Small intestine (tissue), 16 donors: ENCODE data around the gene UMPS. TPM values are rescaled to one million over a fixed set of nuclear protein-coding genes. Genes with fewer than 3 reads are reported as not detected.

Experiments used
- DNase-seq, 2 donors: peaks; one replicate each; pipeline versions ENCODE4 v3.0.0 to v3.0.0-alpha.2; 2013
- FAIRE-seq: peaks from 2 replicates; lab custom pipeline; 2012; peaks lifted over from hg19 to GRCh38; lab: Jason Lieb, UNC
- H3K27ac ChIP-seq, 3 donors: one replicate each; pipeline ENCODE4 v1.5.1; 2013; ENCODE audit warnings: low read length in 2 of 3, mild to moderate bottlenecking in 2 of 3, control low read depth in 1 of 3, inconsistent platforms in 1 of 3, low read depth in 1 of 3, moderate library complexity in 1 of 3
- H3K27me3 ChIP-seq, 3 donors: one replicate each; pipeline ENCODE4 v1.6.1; 2013; ENCODE audit warnings: low read length in 3 of 3, inconsistent platforms in 1 of 3; ENCODE audit not compliant: control insufficient read depth in 3 of 3, insufficient read depth in 3 of 3
- H3K36me3 ChIP-seq, 3 donors: one replicate each; pipeline ENCODE4 v1.6.1; 2013; ENCODE audit warnings: low read length in 3 of 3, inconsistent platforms in 1 of 3, low read depth in 1 of 3, mild to moderate bottlenecking in 1 of 3, moderate library complexity in 1 of 3; ENCODE audit not compliant: control insufficient read depth in 3 of 3, insufficient read depth in 2 of 3
- H3K4me1 ChIP-seq, 3 donors: one replicate each; pipeline ENCODE4 v1.6.1; 2013; ENCODE audit warnings: low read length in 2 of 3, inconsistent platforms in 1 of 3, low read depth in 1 of 3, mild to moderate bottlenecking in 1 of 3, moderate library complexity in 1 of 3; ENCODE audit not compliant: control insufficient read depth in 3 of 3, insufficient read depth in 2 of 3
- H3K4me3 ChIP-seq, 3 donors: one replicate each; pipeline ENCODE4 v1.5.1; 2013; ENCODE audit warnings: low read length in 3 of 3, control low read depth in 1 of 3, inconsistent platforms in 1 of 3, low read depth in 1 of 3, mild to moderate bottlenecking in 1 of 3, moderate library complexity in 1 of 3
- H3K9me3 ChIP-seq, 2 donors: one replicate each; pipeline ENCODE4 v1.6.1; 2013; ENCODE audit warnings: low read depth in 1 of 2, low read length in 1 of 2; ENCODE audit not compliant: control insufficient read depth in 2 of 2, insufficient read depth in 1 of 2
- WGBS, 3 donors: extraction: QIAGEN DNeasy Blood & Tissue Kit; methylation state at CpG; one replicate each; pipeline ENCODE4 v1.1.7; 2013; 5-methylcytosine and 5-hydroxymethylcytosine counted together
- long read RNA-seq, 10 donors: transcript quantifications; one replicate each; lab custom pipeline, GENCODE V29; 2026
- polyA plus RNA-seq, 4 donors: library from polyadenylated mRNA; stranded (reverse) in 3 of 4; unstranded in 1 of 4; fragments of 200-250 nt in 3 of 4; fragments of 120-200 nt in 1 of 4; gene quantifications; one replicate each; pipeline versions ENCODE4 v1.2.1 to v1.2.3, GENCODE V29; 2013
- donor health status: healthy with polysubstance abuse.
- donor health status: control.
- donor health status: control.
- donor health status: Bipolar disorder and iron deficiency.
- donor health status: healthy.

UMPS gene
- polyA plus RNA-seq, result 10 to 100 TPM; 12.1 to 33.3 (median 19.5) TPM
- long read RNA-seq, donor 1, result 0 reads
- long read RNA-seq, donor 2, full-length matches to known transcripts, result 3 of 3 reads
- long read RNA-seq, donor 2, partial matches to known transcripts, result 0 of 3 reads
- long read RNA-seq, donor 2, other reads (novel, unspliced or antisense), result 0 of 3 reads
- long read RNA-seq, donor 3, full-length matches to known transcripts, result 5 of 11 reads
- long read RNA-seq, donor 3, partial matches to known transcripts, result 6 of 11 reads
- long read RNA-seq, donor 3, other reads (novel, unspliced or antisense), result 0 of 11 reads
- long read RNA-seq, donor 4, result 0 reads
- long read RNA-seq, donor 5, full-length matches to known transcripts, result 2 of 8 reads
- long read RNA-seq, donor 5, partial matches to known transcripts, result 6 of 8 reads
- long read RNA-seq, donor 5, other reads (novel, unspliced or antisense), result 0 of 8 reads
- long read RNA-seq, donor 6, full-length matches to known transcripts, result 9 of 14 reads
- long read RNA-seq, donor 6, partial matches to known transcripts, result 5 of 14 reads
- long read RNA-seq, donor 6, other reads (novel, unspliced or antisense), result 0 of 14 reads
- long read RNA-seq, donor 7, result 0 reads
- long read RNA-seq, donor 8, result 0 reads
- long read RNA-seq, donor 9, full-length matches to known transcripts, result 2 of 2 reads
- long read RNA-seq, donor 9, partial matches to known transcripts, result 0 of 2 reads
- long read RNA-seq, donor 9, other reads (novel, unspliced or antisense), result 0 of 2 reads
- long read RNA-seq, donor 10, full-length matches to known transcripts, result 14 of 21 reads
- long read RNA-seq, donor 10, partial matches to known transcripts, result 7 of 21 reads
- long read RNA-seq, donor 10, other reads (novel, unspliced or antisense), result 0 of 21 reads

GRCh38 chr3:124730129-124730940 lies at the start of gene UMPS:
Gene UMPS, plus strand, starts transcription at chr3:124730452. Its CDS starts 20 bp downstream, at chr3:124730472.
- peak; percentile 92 to 96 for DNase-seq
- Histone ChIP-seq H3K9me3 (no peaks in the 10 kb centered on the region), H3K27ac (peak within 1 kb of the TSS; percentile 42 to 82 (median 78)), H3K4me3 (peak within 1 kb of the TSS; percentile 49 to 87 (median 62)), H3K27me3 (peaks cover 0 to 2% (median 0%) of the 10 kb centered on the region in 3 donors), H3K36me3 (peaks cover 0 to 5% (median 0%) of the 10 kb centered on the region in 3 donors), H3K4me1 (peaks cover 0 to 13% (median 0%) of the 10 kb centered on the region in 3 donors)
- FAIRE-seq, result no peak
- 0 to 1% (median 0%) methylated on average over 44 of the region's 44 CpGs for WGBS, 3 donors

- DNase-seq (no peak), FAIRE-seq (no peak)
- Histone ChIP-seq H3K4me1 (peaks cover 0 to 15% (median 0%) of the 10 kb centered on the region in 3 donors), H3K4me3 (no peak overlapping the region), H3K27ac (no peak overlapping the region), H3K27me3 (no peaks in the 10 kb centered on the region), H3K36me3 (peaks cover 1 to 43% (median 6%) of the 10 kb centered on the region in 3 donors), H3K9me3 (no peaks in the 10 kb centered on the region)
- 84 to 87% (median 85%) methylated on average over 4 of the region's 4 CpGs for WGBS, 3 donors
Observed at GRCh38 chr3:124680521-124680920, 49.7 kb upstream of the UMPS start.

GRCh38 chr3:124682263-124682662 lies 48.0 kb upstream of the UMPS start:
- no peak overlapping the region for H3K4me3 ChIP-seq
- DNase-seq (no peak), FAIRE-seq (no peak)
- H3K4me1 ChIP-seq, result peaks cover 0 to 25% (median 2%) of the 10 kb centered on the region in 3 donors
- H3K27me3 ChIP-seq, result no peaks in the 10 kb centered on the region
- no peaks in the 10 kb centered on the region for H3K9me3 ChIP-seq
- WGBS, 3 donors, result 83 to 94% (median 85%) methylated on average over 2 of the region's 2 CpGs
- peaks cover 0 to 29% (median 1%) of the 10 kb centered on the region in 3 donors for H3K36me3 ChIP-seq
- no peak overlapping the region for H3K27ac ChIP-seq

GRCh38 chr3:124684459-124684858 lies 45.8 kb upstream of the UMPS start:
- WGBS, 3 donors, result 62 to 73% (median 68%) methylated on average over 7 of the region's 7 CpGs
- Histone ChIP-seq H3K4me3 (no peak overlapping the region), H3K27ac (peak overlapping the region in 1 of 3 donors; percentile 18), H3K4me1 (peaks cover 0 to 36% (median 2%) of the 10 kb centered on the region in 3 donors), H3K27me3 (no peaks in the 10 kb centered on the region), H3K9me3 (no peaks in the 10 kb centered on the region), H3K36me3 (peaks cover 0 to 19% (median 0%) of the 10 kb centered on the region in 3 donors)
- DNase-seq (peak in 1 of 2 donors; percentile 67), FAIRE-seq (no peak)

GRCh38 chr3:124685067-124685466 lies 45.2 kb upstream of the UMPS start:
- Histone ChIP-seq H3K36me3 (peaks cover 0 to 15% (median 0%) of the 10 kb centered on the region in 3 donors), H3K27ac (peak overlapping the region in 1 of 3 donors; percentile 18), H3K4me3 (no peak overlapping the region), H3K27me3 (no peaks in the 10 kb centered on the region), H3K9me3 (no peaks in the 10 kb centered on the region), H3K4me1 (peaks cover 0 to 41% (median 4%) of the 10 kb centered on the region in 3 donors)
- WGBS, 3 donors, result 74 to 85% (median 78%) methylated on average over 5 of the region's 5 CpGs
- DNase-seq (no peak), FAIRE-seq (no peak)

- DNase-seq (peak in 1 of 2 donors; percentile 47), FAIRE-seq (no peak)
- H3K4me1 ChIP-seq, result peaks cover 0 to 42% (median 4%) of the 10 kb centered on the region in 3 donors
- H3K36me3 ChIP-seq, result peaks cover 0 to 14% (median 0%) of the 10 kb centered on the region in 3 donors
- H3K4me3 ChIP-seq, result no peak overlapping the region
- no peaks in the 10 kb centered on the region for H3K9me3 ChIP-seq
- no peak overlapping the region for H3K27ac ChIP-seq
- H3K27me3 ChIP-seq, result no peaks in the 10 kb centered on the region
- WGBS, 3 donors, result 30 to 66% (median 55%) methylated on average over 7 of the region's 7 CpGs
Observed at GRCh38 chr3:124685481-124685880, 44.8 kb upstream of the UMPS start.

GRCh38 chr3:124686028-124686670 lies 44.1 kb upstream of the UMPS start:
- peaks cover 0 to 8% (median 0%) of the 10 kb centered on the region in 3 donors for H3K36me3 ChIP-seq

More at GRCh38 chr3:124686028-124686670, 44.1 kb upstream of the UMPS start:
- WGBS, 3 donors, result 76 to 93% (median 82%) methylated on average over 3 of the region's 3 CpGs
- Histone ChIP-seq H3K27me3 (no peaks in the 10 kb centered on the region), H3K9me3 (no peaks in the 10 kb centered on the region), H3K4me1 (peaks cover 0 to 44% (median 4%) of the 10 kb centered on the region in 3 donors), H3K4me3 (no peak overlapping the region), H3K27ac (no peak overlapping the region)
- DNase-seq (no peak), FAIRE-seq (no peak)
